ENCODE measurements around the gene HOXC10. TPM values are rescaled to one million over a fixed set of nuclear protein-coding genes. Genes with fewer than 3 reads are reported as not detected.
A peak's percentile ranks its signal among the peaks of the same experiment; 100 is the strongest.

The HOXC10 gene
- total and polyA plus RNA-seq, 2 of the 8 experiments (the other 6 are each of a cell fraction or from before 2014, with no cell fraction given), result not detected

DNA sequence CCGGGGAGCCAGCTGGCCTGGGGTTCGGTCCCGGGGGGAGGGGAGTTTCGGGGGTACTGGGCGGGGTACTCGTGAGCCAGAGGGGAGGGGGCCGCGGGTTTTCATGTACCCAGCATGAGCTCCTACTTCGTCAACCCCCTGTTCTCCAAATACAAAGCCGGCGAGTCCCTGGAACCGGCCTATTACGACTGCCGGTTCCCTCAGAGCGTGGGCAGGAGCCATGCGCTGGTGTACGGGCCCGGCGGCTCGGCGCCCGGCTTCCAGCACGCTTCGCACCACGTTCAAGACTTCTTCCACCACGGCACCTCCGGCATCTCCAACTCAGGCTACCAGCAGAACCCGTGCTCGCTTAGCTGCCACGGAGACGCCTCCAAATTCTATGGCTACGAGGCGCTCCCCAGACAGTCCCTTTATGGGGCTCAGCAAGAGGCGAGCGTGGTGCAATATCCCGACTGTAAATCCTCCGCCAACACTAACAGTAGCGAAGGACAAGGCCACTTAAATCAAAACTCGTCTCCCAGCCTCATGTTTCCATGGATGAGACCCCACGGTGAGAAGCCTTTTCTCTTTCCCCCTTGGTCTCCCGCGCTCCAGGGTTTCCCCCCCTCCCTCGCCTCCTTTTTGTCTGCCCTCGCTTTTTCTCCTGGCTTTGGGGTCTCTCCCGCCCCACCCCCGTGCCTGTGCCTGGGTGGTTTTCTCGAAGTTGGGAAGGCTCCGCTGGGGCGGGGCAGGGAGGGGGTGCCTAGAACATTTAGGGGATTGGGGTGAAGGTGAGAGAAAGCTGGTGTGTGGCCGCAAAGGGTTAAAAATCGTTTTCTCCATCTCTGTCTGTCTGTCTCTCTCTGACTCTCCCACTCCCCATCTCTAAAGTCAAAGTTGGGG lies 24.5 kb downstream of the HOXC10 start:
- H3K36me3 ChIP-seq (ENCODE audit: control insufficient read depth in 2 of 4, insufficient read depth in 4 of 4, low read length in 3 of 4), result no peaks in the 10 kb centered on the region
- H3K56ac ChIP-seq (replicated peaks; ENCODE audit: insufficient read length, low read depth, low read length), result no peak overlapping the region
- H3K27ac ChIP-seq (ENCODE audit: low read depth, low read length), result no peak overlapping the region
- H3K9ac ChIP-seq (replicated peaks in 1 of 4; ENCODE audit: extremely low read depth in 1 of 4, low read depth in 3 of 4, low read length in 3 of 4), result no peak overlapping the region
- H2BK5ac ChIP-seq (ENCODE audit: low read depth, low read length), result no peak overlapping the region
- WGBS, 2 experiments (ENCODE audit: extremely low coverage in 1 of 2, insufficient coverage in 1 of 2, insufficient read length in 1 of 2, insufficient replicate concordance in 2 of 2, low coverage in 1 of 2, low lambda C conversion rate in 2 of 2, missing lambda C conversion rate in 1 of 2), result 9% methylated on average over 34 of the region's 51 CpGs; no CpG with 5 or more reads in 1 of the 2 experiments
- peaks cover 96 to 100% (median 98%) of the 10 kb centered on the region in 4 experiments for H3K27me3 ChIP-seq (replicated peaks in 1 of 4; ENCODE audit: control insufficient read depth in 3 of 4, extremely low read depth in 1 of 4, insufficient read depth in 3 of 4, low read length in 3 of 4)
- no peak overlapping the region for H3K23ac ChIP-seq (ENCODE audit: insufficient read length)
- peak overlapping the region; percentile 80; the same call in 1 of the 2 replicates for H2BK12ac ChIP-seq (ENCODE audit: low read depth, low read length)
- no peak overlapping the region for H3K4ac ChIP-seq (replicated peaks; ENCODE audit: insufficient read length, low read depth, low read length)
- POLR2A ChIA-PET (ENCODE audit: partially characterized antibody), result interaction anchor here (0.6 to 1.2 kb wide), 7 partner anchors 9 to 263 kb away, joined by 3 to 8 read pairs (median 3); partner anchors contain the start of gene HOXC9
- no peaks in the 10 kb centered on the region for H3K79me2 ChIP-seq (ENCODE audit: control insufficient read depth in 1 of 2, insufficient read depth in 2 of 2, low read length in 2 of 2)
- H3K9me3 ChIP-seq (ENCODE audit: insufficient read depth in 2 of 2, low read depth in 1 of 2, low read length in 1 of 2), result no peaks in the 10 kb centered on the region
- H3K23me2 ChIP-seq (ENCODE audit: low read depth, low read length), result no peaks in the 10 kb centered on the region
- H4K8ac ChIP-seq (ENCODE audit: extremely low read depth, insufficient read depth, low read length), result no peak overlapping the region
- CTCF ChIA-PET (ENCODE audit: partially characterized antibody), result interaction anchor here (0.7 to 11.3 kb wide), 12 partner anchors 8 to 347 kb away, joined by 3 to 172 read pairs (median 26); partner anchors contain the start of genes HOXC10, HOXC5, HOXC6 and SMUG1
- H3K4me1 ChIP-seq (replicated peaks in 1 of 4; ENCODE audit: control insufficient read depth in 3 of 4, insufficient read depth in 4 of 4, low read length in 3 of 4), result peaks cover 0 to 4% (median 0%) of the 10 kb centered on the region in 4 experiments; a peak in 2 of 7 replicates
- no peak overlapping the region for H4K91ac ChIP-seq (replicated peaks; ENCODE audit: insufficient read length, low read length)
- no peak overlapping the region for H2BK20ac ChIP-seq (ENCODE audit: low read length)
- H2BK120ac ChIP-seq (replicated peaks; ENCODE audit: low read depth, low read length), result no peak overlapping the region
- no peak overlapping the region; the same call in 1 of the 2 replicates for H3K18ac ChIP-seq (ENCODE audit: extremely low read depth, low read length)
- H3K14ac ChIP-seq (ENCODE audit: insufficient read length), result no peak overlapping the region
- no peak overlapping the region for H2AK5ac ChIP-seq (ENCODE audit: low read depth, low read length)
- no peak overlapping the region for H2AFZ ChIP-seq (ENCODE audit: low read length)
- no peak overlapping the region for H4K5ac ChIP-seq (ENCODE audit: insufficient read length, low read depth, low read length)
- no peak overlapping the region for H3K4me3 ChIP-seq (ENCODE audit: extremely low read depth in 1 of 4, insufficient read depth in 2 of 4, low read depth in 3 of 4, low read length in 4 of 4)
- peaks cover 0 to 42% of the 10 kb centered on the region in 2 experiments for H4K20me1 ChIP-seq (replicated peaks in 1 of 2; ENCODE audit: control insufficient read depth in 1 of 2, insufficient read depth in 2 of 2, low read length in 2 of 2)
- no peak for FAIRE-seq
- no peak for DNase-seq (ENCODE audit: low read depth in 1 of 2, low spot score in 2 of 2)
- no peaks in the 10 kb centered on the region for H3K79me1 ChIP-seq (ENCODE audit: low read depth, low read length)
- no peak overlapping the region for H2BK15ac ChIP-seq (ENCODE audit: low read length)
- peak overlapping the region in 1 of 2 experiments; percentile 43; a peak in 2 of 4 replicates for H3K4me2 ChIP-seq (ENCODE audit: insufficient read depth in 1 of 2, low read depth in 2 of 2, low read length in 2 of 2)
- peak; percentile 28; the same call in 1 of the 2 replicates for TF ChIP-seq CBX8 (IDR thresholded peaks at IDR 0.05; ENCODE audit: borderline replicate concordance, low read depth, low read length)
- TF ChIP-seq, protein P1, sequence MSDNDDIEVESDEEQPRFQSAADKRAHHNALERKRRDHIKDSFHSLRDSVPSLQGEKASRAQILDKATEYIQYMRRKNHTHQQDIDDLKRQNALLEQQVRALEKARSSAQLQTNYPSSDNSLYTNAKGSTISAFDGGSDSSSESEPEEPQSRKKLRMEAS (IDR thresholded peaks at IDR 0.05), result 0 out of 2 replicates have a peak, but pooled peaks have one; percentile 14
- TF ChIP-seq CHD2 (IDR thresholded peaks at IDR 0.05; ENCODE audit: low read length), result no peak
- TF ChIP-seq, protein P2, sequence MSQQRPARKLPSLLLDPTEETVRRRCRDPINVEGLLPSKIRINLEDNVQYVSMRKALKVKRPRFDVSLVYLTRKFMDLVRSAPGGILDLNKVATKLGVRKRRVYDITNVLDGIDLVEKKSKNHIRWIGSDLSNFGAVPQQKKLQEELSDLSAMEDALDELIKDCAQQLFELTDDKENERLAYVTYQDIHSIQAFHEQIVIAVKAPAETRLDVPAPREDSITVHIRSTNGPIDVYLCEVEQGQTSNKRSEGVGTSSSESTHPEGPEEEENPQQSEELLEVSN (IDR thresholded peaks at IDR 0.05), result 0 out of 2 replicates have a peak, but pooled peaks have one; percentile 18
- peak; percentile 96 for TF ChIP-seq EZH2 (IDR thresholded peaks at IDR 0.05; ENCODE audit: low read depth, low read length, severe bottlenecking)
- no peak for TF ChIP-seq POLR2AphosphoS5 (IDR thresholded peaks at IDR 0.05; ENCODE audit: low read depth, low read length)
- TF ChIP-seq RNF2 (IDR thresholded peaks at IDR 0.05; ENCODE audit: borderline replicate concordance, low read depth, low read length, missing control alignments, poor library complexity, severe bottlenecking), result peak; percentile 90
- no peak for TF ChIP-seq SRF (IDR thresholded peaks at IDR 0.05; ENCODE audit: low read depth, low read length)
- TF ChIP-seq TAF7 (optimal IDR thresholded peaks at IDR 0.05; ENCODE audit: borderline replicate concordance, low read depth, low read length), result no peak
